Ascending aorta (tissue), 2 donors: ENCODE results near the gene ADM5. TPM values are rescaled to one million over a fixed set of nuclear protein-coding genes. Genes with fewer than 3 reads are reported as not detected.

Source experiments
- DNase-seq, 2 donors: peaks; one replicate each; pipeline ENCODE4 v3.0.0-alpha.2; 2019; ENCODE audit warnings: low spot score in 2 of 2
- H3K27ac ChIP-seq, 2 donors: fragments of 200-600 bp; sonication (generic); one replicate each; pipeline ENCODE4 v1.5.1; 2016 to 2017; ENCODE audit warnings: mild to moderate bottlenecking in 1 of 2
- H3K27me3 ChIP-seq: fragments of 200-600 bp; sonication (generic); one replicate; pipeline ENCODE4 v1.5.1; 2017
- H3K36me3 ChIP-seq, 2 donors: fragments of 200-600 bp; sonication (generic); one replicate each; pipeline ENCODE4 v1.5.1; 2016
- H3K4me1 ChIP-seq, 2 donors: fragments of 200-600 bp; sonication (generic); one replicate each; pipeline ENCODE4 v1.5.1; 2016 to 2017; ENCODE audit warnings: mild to moderate bottlenecking in 1 of 2
- H3K4me3 ChIP-seq, 2 donors: fragments of 200-600 bp; sonication (generic); one replicate each; pipeline ENCODE4 v1.5.1; 2016 to 2017; ENCODE audit warnings: mild to moderate bottlenecking in 1 of 2
- H3K9me3 ChIP-seq, 2 donors: fragments of 200-600 bp; sonication (generic); one replicate each; pipeline ENCODE4 v1.5.1; 2016
- CTCF ChIP-seq, 3 experiments: fragments of 200-600 bp in 2 of 3; fragments of 450-650 bp in 1 of 3; sonication (generic) in 2 of 3; IDR thresholded peaks; one replicate each; pipeline ENCODE4 v1.5.1; 2016 to 2019; ENCODE audit warnings: antibody characterized with exemption in 3 of 3, mild to moderate bottlenecking in 1 of 3, moderate library complexity in 1 of 3
- intact Hi-C: fragments of 100-400 bp; cut with DNase I; formaldehyde crosslinking; loops from one replicate; pipeline ENCODE4 v1.15.1; 2023
- total RNA-seq: library from RNA; depleted of rRNA; stranded (reverse); fragments of >200 nt; gene quantifications from one replicate; pipeline ENCODE4 v1.1.0, GENCODE V29; 2016

Gene ADM5
- total RNA-seq, 1 donor from 2014 or later: 9.8 TPM

- no peak overlapping the region for H3K4me3 ChIP-seq
- no peak for TF ChIP-seq CTCF (IDR thresholded peaks at IDR 0.05)
- DNase-seq: no peak
- no peaks in the 10 kb centered on the region for H3K27me3 ChIP-seq
- H3K36me3 ChIP-seq: no peaks in the 10 kb centered on the region
- H3K9me3 ChIP-seq: no peaks in the 10 kb centered on the region
- intact Hi-C loops: no loop called here
- H3K27ac ChIP-seq: no peak overlapping the region
- H3K4me1 ChIP-seq: no peaks in the 10 kb centered on the region
Observed at GRCh38 chr19:49738268-49738667, 48.9 kb downstream of the ADM5 start.

- no peaks in the 10 kb centered on the region for H3K27me3 ChIP-seq
- H3K4me3 ChIP-seq: no peak overlapping the region
- H3K27ac ChIP-seq: no peak overlapping the region
- H3K9me3 ChIP-seq: no peaks in the 10 kb centered on the region
- no peak for TF ChIP-seq CTCF (IDR thresholded peaks at IDR 0.05)
- DNase-seq: no peak
- no peaks in the 10 kb centered on the region for H3K4me1 ChIP-seq
- H3K36me3 ChIP-seq: no peaks in the 10 kb centered on the region
- intact Hi-C loops: no loop called here
Observed at GRCh38 chr19:49739098-49739497, 49.7 kb downstream of the ADM5 start.

DNA sequence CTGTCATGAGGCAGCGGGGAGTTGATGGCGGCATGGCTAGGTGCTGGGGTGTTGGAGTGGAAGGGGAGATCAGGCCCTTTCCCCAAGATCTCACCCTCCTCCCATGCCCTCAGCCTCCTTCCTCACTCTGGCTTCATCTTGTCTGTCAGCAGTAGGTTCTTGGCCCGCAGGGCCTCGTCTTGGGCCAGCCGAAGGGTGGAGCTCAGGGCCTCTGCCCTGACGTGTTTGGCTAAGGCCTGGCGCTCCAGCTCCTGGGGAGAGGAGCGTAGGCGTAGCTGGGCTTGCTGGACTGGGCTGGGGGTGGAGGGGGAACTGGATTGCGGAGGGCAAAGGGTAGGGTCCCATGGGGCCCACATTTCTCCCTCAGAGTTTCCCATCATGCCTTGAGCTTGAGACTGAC, 50.5 kb downstream of the ADM5 start:
- Histone ChIP-seq H3K4me3 (no peak overlapping the region), H3K9me3 (no peaks in the 10 kb centered on the region), H3K36me3 (no peaks in the 10 kb centered on the region), H3K4me1 (no peaks in the 10 kb centered on the region), H3K27ac (no peak overlapping the region), H3K27me3 (no peaks in the 10 kb centered on the region)
- TF ChIP-seq CTCF (IDR thresholded peaks at IDR 0.05): no peak
- intact Hi-C loops: no loop called here
- no peak for DNase-seq

Other genes starting within 250 kb of the ADM5 start
- gene SLC17A7, start 248.1 kb upstream of the ADM5 start, total RNA-seq: 15.4 TPM
- 177 TPM for gene PIH1D1, start 237.8 kb upstream of the ADM5 start, total RNA-seq
- 27.9 TPM for gene ALDH16A1, start 236.4 kb upstream of the ADM5 start, total RNA-seq
- 37.3 TPM for gene FLT3LG, start 215.4 kb upstream of the ADM5 start, total RNA-seq
- 2,737 TPM for gene RPL13A, start 202.0 kb upstream of the ADM5 start, total RNA-seq
- 3,554 TPM for gene RPS11, start 193.2 kb upstream of the ADM5 start, total RNA-seq
- 264 TPM for gene FCGRT, start 176.9 kb upstream of the ADM5 start, total RNA-seq
- 116 TPM for gene RCN3, start 161.6 kb upstream of the ADM5 start, total RNA-seq
- 85.3 TPM for gene NOSIP, start 109.0 kb upstream of the ADM5 start, total RNA-seq
- not detected for gene PRRG2, start 108.3 kb upstream of the ADM5 start, total RNA-seq
- 23.6 TPM for gene PRR12, start 98.4 kb upstream of the ADM5 start, total RNA-seq
- gene RRAS, start 49.5 kb upstream of the ADM5 start, total RNA-seq: 161 TPM
- 72.2 TPM for gene SCAF1, start 47.4 kb upstream of the ADM5 start, total RNA-seq
- 75.9 TPM for gene IRF3, start 23.7 kb upstream of the ADM5 start, total RNA-seq
- gene BCL2L12, start 23.7 kb upstream of the ADM5 start, total RNA-seq: 0.64 TPM
- 271 TPM for gene PRMT1, start 12.3 kb upstream of the ADM5 start, total RNA-seq
- 12.3 TPM for gene CPT1C, start 1.5 kb downstream of the ADM5 start, total RNA-seq
- gene TSKS, start 73.7 kb downstream of the ADM5 start, total RNA-seq: not detected
- 249 TPM for gene AP2A1, start 77.4 kb downstream of the ADM5 start, total RNA-seq
- 22.1 TPM for gene FUZ, start 123.7 kb downstream of the ADM5 start, total RNA-seq
- 54.0 TPM for gene MED25, start 128.7 kb downstream of the ADM5 start, total RNA-seq
- 163 TPM for gene PTOV1, start 161.6 kb downstream of the ADM5 start, total RNA-seq
- gene PNKP, start 178.0 kb downstream of the ADM5 start, total RNA-seq: 46.3 TPM
- gene AKT1S1, start 187.8 kb downstream of the ADM5 start, total RNA-seq: 12.8 TPM
- 44.6 TPM for gene TBC1D17, start 188.1 kb downstream of the ADM5 start, total RNA-seq
- gene IL4I1, start 207.3 kb downstream of the ADM5 start, total RNA-seq: 0.96 TPM
- gene ATF5, start 239.6 kb downstream of the ADM5 start, total RNA-seq: 4.3 TPM
- gene NUP62, start 239.9 kb downstream of the ADM5 start, total RNA-seq: 38.8 TPM